ENCODE measurements around the gene MYL7.
"Not testable (repeated sequence)": the region's sequence is repeated elsewhere in the genome, so short reads cannot be mapped to it uniquely, and the experiment has no call there.

MYL7 gene

DNA sequence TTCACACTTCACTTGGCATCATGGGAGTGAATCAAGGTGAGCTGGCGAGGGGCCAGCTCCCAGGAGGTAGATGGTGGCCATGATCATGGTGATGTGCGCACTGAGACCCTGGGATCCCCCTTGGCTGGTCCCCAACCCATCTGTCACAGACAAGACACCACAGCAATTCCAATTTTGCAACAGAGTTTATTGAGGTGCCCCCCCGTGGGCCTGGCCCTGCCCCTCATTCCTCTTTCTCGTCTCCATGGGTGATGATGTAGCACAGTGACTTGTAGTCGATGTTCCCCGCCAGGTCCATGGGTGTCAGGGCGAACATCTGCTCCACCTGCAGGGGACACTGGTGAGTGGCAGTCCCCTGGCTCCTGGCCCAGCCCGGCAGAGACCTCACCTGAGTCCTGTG is 2.4 kb downstream of the MYL7 start:
- in situ Hi-C loops (cut with HindIII; ENCODE audit: low sequenced_read_pairs) = no loop called here

DNA sequence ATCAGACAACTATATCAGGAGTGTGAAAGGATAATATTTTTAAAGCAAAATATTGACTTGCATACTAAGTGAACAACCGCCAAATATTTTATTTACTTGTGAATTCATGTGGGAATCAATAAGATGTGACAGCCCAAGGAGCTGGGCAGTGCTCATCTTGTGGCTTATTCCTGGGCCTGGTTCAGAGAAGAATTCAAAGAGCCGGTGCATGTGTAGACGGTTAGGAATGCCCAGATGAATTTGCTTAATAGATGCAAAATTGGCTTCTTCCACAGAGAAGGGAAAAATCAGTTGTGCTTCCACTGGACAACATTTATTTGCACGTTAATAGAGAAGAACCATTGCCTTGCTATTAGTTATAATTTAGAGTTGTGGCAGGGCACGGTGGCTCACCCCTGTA is 4.4 kb downstream of the MYL7 start:
- in situ Hi-C loops (cut with HindIII; ENCODE audit: low sequenced_read_pairs) = no loop called here

DNA sequence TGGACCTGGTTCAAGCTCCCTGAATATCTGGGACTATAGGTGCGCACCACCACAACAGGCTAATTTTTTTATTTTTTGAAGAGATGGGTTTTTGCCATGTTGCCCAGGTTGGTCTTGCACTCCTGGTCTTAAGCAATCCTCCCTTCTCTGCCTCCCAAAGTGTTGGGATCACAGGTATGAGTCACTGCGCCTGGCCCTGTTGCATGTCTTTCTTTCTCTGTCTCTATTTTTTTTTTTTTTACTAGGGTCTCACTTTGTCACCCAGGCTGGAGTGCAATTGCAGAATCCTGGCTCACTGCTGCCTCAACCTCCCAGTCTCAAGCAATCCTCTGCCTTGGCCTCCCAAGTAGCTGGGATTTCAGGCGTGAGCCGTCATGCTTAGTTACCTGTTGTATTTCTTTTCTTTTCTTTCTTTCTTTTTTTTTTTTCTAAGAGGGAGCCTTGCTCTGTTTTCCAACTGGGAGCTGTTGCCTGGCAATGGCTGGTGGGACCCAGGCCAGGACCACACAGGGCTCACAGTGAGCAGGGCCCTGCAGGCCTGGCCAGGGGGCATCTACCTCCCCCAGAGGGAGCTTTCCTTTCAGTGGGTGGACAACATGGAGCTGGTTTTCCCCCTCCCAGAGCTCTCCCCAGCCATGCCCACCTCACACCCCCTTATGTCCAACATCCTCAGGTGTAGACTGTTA is 6.0 kb downstream of the MYL7 start:
- in situ Hi-C loops (cut with HindIII; ENCODE audit: low sequenced_read_pairs) = no loop called here

DNA sequence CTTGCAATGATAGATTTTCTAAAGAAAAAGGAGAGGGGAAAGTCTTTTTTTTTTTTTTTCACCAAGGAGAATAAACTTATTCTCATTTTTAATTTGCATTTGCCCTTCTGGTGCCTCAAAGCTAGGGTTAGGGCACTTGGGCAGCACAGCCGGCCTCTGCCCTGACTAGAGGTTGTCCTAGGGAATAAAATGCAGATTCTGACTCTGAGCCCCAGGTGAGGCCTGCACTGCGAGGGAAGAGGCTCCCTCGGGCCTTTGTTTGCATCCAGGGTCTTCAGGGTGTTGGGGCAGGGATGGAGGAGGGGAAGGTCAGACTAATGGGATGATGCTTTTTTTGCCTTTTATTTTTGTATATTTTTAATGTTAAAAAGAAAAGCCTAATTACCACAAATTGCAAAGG is 7.8 kb downstream of the MYL7 start:
- in situ Hi-C loops (cut with HindIII; ENCODE audit: low sequenced_read_pairs) = no loop called here

DNA sequence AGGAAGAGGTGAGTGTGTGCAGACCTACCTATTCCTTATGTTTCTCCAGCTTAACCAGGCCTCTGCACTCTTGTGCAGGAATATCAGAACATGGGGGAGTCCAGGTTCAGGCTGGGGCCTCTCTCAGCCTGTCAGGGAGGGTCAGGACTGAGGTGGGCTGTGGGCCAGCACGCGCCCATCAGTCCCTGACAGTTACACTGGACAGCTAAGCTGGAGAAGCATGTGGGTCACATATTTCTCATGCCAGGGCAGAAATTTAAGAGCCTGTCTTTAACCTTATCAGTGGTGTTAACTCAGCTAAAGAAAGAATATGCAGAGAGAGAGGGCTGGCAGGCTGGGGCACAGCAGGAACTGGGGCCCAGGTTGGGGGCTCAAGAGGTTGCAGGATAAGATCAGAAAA is 9.1 kb downstream of the MYL7 start:
- in situ Hi-C loops (cut with HindIII; ENCODE audit: low sequenced_read_pairs) = no loop called here

DNA sequence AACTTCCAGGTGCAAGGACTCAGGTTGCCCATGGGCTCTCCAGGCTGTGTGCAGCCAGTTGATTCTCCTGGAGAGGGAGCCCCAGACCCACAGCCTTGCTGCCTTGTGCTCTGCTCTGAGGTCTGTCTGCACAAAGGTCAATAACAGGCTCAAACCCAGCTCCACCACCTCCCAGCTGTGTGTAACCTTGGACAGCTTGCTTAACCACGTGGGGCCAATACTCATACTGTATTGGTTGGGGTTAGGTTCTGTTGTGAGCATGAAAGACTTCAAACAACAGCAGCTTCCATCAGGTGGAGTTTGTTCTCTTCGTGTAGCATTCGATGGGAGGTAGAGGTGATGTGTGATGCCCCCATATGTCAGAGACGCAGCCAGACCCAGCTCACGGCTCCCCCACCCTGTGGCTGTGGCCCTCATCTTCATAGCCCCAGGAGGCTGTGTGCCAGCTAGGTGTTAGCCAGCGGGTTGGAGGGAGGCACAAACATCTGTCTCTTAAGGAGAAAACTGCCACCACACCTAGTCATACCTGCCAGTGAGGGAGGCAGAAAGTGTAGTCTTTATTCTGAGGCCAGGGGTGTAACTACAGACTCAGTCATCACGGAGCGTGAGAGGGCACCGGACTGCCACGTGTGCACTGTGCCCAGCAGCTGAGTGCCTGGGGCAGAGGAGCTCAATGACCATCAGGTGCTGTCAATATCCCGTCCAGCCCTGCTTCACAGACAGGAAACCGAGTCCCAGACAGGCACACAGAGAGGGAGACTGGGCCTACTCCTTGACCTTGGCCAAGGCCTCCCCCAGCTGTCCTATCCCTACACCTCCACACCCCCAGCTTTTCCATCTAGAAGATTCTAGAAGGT is 9.7 kb downstream of the MYL7 start:
- in situ Hi-C loops (cut with HindIII; ENCODE audit: low sequenced_read_pairs) = no loop called here

DNA sequence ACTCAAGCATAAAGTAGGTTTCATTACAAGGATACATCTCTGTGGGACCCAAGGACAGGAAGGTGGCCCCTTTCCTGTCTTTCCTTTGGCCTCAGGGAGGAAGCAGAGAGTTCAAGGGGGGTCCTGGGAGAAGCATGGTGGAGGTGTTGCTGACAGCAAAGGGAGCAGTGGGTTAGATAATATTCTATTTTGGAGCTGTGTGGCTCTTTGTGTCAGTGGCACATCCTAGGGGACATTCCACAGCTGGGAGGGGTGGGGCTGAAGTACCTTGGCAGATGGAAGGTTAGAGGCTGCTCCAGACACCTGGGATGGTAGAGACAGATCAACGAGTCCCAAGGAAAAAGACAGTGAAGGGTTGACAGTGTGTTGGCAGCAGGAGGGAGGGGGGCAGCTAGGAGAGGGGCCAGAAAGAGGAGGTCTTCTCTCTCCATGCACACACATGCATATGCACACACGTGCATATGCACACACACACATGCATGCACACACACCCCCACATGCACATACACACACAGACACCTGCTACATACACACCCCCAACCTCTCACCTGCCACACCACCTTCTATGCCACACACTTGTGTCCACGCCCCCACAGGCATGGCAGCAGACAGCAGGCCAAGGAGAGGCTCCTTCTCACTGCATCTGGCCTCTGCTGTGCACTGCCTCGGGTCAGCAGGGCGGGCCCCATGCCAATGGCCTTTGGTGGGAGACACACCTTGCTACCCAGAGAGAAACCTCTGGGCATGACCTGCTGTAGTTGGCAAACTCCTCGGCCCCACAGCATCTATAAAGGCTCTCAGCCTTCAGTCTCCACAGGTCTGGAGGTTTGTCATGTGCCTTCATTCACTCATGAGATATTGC is 12.2 kb downstream of the MYL7 start:
- in situ Hi-C loops (cut with HindIII; ENCODE audit: low sequenced_read_pairs) = no loop called here

DNA sequence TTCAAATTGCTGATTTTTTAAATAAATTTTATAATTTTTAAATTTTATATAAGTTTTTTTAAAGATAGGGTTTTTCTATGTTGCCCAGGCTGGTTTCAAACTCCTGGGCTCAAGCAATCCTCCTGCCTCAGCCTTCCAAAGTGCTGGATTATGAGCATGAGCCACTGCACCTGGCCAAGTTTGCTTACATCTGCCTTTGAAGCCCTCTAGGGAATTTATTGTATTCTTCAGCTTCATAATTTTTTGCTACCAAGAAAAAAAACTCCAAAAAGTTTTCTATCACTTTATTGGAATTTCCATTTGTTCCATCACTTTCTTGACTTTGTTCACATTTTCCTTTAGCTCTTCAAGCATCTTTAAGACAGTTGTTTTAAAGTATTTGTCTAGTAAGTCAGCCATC is 14.0 kb downstream of the MYL7 start:
- in situ Hi-C loops (cut with HindIII; ENCODE audit: low sequenced_read_pairs) = no loop called here

DNA sequence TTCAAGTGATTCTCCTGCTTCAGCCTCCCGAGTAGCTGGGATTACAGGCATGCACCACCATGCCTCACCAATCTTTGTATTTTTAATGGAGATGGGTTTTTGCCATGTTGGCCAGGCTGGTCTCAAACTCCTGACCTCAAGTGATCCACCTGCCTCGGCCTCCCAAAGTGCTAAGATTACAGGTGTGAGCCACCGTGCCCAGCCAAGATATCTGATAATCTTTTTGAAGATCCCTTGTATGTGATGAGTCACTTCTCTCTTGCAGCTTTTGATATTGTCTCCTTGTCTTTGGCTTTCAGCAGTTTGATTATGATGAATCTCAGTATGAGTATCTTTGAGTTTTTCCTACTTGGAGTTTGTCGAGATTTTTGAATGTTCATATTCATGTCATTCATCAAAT is 14.6 kb downstream of the MYL7 start:
- in situ Hi-C loops (cut with HindIII; ENCODE audit: low sequenced_read_pairs) = not testable (repeated sequence)

DNA sequence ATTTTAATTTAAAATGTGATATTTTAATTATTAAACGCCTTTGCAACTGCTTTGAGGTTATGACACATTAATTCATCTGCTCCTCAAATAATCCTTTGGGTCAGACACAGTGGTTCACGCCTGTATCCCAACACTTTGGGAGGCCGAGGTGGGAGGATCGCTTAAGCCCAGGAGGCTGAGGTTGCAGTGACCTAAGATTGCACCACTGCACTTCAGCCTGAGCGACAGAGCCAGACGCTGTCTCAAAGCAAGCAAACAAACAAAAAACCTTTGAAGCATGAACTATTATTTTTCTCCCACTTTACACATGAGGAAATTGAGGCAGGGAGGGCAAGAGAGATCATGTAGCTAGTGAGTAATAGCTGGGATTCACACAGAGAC is 16.3 kb downstream of the MYL7 start:
- in situ Hi-C loops (cut with HindIII; ENCODE audit: low sequenced_read_pairs) = loop anchor here (5.0 kb wide), 1 partner anchor 63 kb away; no protein-coding TSS in a partner anchor

DNA sequence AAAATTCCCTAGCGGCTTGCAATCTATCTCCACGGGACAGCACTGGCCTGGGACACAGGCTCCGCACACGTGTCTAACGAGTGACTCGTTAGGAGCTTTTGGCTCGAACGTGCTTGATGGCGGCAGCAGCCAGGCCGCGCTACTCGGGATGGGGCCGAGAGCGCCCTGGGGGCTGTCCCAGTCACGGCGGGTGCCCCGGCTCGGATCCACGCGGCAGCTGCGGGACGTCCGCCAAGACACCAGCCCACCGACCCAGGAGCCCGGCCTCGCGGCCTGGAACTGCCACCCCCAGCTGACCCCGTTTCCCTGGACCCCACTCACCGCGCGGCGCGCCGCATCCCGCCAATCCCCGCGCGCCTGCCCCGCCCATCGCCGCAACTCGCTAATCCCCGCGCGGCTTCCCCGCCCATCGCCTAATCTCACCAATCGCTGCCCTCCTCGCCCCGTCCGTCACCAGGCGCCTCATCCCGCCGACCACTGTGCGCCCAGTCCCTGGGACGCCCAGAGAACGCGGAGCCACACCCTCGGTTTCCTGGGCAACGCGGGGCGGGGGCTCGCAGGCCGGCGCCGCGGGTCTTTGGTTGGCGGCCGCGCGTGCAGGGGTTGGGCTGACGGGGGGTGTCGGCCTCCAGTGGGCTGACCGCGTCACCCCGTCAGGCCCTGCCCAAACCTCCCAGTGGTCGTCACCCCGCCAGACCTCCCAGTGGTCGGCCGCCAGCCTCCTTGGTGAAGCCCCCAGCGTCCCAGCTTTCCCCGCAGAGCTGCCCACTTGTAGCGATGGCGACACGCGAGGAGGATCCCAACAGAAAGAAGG is 17.7 kb downstream of the MYL7 start, which contains the start of gene POLD2:
Gene POLD2, minus strand, starts transcription at position 359 of the 814 bp plus-strand sequence. CDS start 1,495 bp downstream, outside the sequence.
- in situ Hi-C loops (cut with HindIII; ENCODE audit: low sequenced_read_pairs) = loop anchor here (5.0 kb wide), 1 partner anchor 61 kb away; no protein-coding TSS in a partner anchor

DNA sequence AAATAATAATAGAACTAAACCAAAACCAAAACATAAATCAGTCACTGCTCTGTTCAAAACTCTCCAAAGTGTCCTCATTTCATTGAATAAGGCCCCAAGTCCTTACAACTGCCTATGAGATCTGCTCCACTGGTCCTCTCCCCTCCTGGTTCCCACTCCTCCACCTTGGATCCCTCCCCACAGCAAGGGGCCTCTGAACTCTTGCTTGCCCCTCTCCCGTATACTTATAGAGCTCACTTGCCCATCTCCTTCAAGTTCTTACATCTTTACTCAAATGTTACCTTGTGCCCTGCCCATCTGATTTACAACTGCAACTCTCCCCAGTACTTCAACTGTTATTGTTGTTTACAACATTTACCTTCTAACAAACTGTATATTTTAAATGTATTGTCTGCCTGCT is 18.6 kb downstream of the MYL7 start:
- in situ Hi-C loops (cut with HindIII; ENCODE audit: low sequenced_read_pairs) = loop anchor here (5.0 kb wide), 1 partner anchor 60 kb away; no protein-coding TSS in a partner anchor

DNA sequence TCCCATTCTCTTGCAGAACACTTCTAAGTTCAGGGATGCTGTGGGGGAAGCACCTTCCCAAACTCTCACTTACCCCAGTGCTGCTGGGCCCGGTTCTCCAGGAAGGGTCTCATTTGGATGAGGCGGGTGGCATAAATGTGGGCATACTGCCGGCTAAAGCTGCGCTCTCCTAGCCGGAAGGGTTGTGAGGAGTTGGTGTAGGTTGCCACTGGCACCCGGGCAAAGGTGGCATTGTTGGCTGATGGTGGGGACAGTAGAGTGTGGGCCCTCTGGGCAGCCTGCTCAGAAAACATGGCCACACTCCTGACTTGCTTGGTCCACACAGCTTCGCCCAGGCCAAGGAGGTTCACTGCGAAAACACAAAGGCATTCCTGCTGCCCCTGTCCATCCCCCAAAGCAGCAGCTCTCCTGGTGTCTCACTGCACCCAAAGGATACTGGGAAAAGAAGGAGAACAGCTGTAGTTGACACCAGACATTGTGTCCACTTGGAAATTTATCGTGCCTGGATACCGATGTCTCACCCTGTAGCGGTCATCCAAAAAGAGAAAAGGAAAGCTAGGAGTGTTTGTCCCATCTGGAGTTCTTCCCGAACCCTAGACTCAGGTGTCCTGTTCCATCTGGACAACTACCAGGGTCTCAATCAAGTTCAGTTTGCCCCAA is 19.2 kb downstream of the MYL7 start:
- in situ Hi-C loops (cut with HindIII; ENCODE audit: low sequenced_read_pairs) = loop anchor here (5.0 kb wide), 1 partner anchor 60 kb away; no protein-coding TSS in a partner anchor

DNA sequence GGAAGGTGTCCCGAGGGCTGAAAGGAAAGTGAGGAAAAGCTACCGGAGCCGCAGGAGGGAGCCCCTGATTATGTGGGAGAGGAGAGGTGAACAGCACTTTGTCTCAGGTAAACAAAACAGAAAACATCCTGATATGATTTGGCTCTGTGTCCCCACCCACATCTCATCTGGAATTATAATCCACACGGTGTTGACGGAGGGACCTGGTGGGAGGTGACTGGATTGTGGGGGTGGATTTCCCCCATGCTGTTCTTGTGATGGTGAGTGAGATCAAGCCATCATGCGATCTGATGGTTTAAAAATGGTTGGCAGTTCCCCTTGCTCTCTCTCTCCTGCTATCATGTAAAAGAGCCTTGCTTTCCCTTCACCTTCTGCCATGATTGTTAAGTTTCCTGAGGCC is 20.7 kb downstream of the MYL7 start:
- in situ Hi-C loops (cut with HindIII; ENCODE audit: low sequenced_read_pairs) = loop anchor here (5.0 kb wide), 1 partner anchor 58 kb away; no protein-coding TSS in a partner anchor

DNA sequence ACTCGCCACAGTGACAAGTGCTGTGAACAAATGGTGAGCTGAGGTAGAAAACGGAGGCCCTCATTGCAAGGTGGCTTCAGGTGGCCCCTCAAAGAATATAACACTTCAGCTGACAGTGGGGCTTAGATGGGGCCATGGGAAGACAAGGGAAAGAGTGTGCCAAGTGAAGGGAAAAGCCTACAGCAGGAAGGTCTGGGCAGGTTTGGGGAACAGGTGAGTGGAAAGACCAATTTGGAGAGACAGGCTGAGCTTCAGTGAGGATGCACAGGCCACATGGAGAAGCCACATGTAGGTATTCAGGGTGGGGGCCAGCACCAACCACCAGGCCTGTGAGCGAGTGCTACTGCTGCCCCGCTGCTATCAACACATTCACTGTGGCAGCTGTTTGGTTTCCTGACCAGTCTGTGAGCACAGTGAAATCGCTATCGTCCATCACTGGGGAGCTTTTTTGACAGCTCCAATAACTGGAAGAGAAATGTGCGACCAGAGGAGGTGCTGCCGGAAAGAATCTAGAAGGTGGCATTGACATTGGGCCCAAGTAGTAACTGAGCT is 21.2 kb downstream of the MYL7 start:
- in situ Hi-C loops (cut with HindIII; ENCODE audit: low sequenced_read_pairs) = loop anchor here (5.0 kb wide), 1 partner anchor 58 kb away; no protein-coding TSS in a partner anchor

DNA sequence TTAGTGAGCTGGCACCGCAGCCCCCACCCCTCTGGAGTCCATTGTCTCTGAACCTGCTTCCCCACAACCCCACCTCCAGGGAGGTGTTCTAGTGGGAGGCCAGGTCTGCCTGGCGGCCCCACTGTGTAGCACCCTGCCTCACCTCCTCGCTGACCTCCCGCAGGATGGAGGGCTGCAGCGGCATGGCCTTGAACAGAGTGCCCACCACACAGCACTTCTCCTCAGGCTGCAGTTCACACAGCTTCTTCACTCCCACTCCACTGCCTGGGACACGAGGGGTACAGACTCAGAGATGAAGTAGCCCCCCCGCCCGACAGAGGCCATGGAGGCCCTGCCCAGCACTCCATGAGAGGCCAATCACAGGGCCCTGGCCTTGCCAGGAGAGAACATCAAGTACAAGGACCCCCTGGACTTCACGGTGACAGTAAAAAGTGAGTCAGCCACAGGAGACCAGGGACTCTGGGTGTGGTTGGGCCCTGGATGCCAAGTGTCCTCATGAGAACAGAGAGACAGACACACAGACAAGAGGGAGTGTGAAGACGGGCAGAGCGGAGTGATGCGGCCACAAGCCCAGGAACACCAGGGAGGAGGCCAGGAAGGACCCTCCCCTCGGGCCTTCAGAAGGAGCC is 23.2 kb downstream of the MYL7 start:
- in situ Hi-C loops (cut with HindIII; ENCODE audit: low sequenced_read_pairs) = no loop called here

DNA sequence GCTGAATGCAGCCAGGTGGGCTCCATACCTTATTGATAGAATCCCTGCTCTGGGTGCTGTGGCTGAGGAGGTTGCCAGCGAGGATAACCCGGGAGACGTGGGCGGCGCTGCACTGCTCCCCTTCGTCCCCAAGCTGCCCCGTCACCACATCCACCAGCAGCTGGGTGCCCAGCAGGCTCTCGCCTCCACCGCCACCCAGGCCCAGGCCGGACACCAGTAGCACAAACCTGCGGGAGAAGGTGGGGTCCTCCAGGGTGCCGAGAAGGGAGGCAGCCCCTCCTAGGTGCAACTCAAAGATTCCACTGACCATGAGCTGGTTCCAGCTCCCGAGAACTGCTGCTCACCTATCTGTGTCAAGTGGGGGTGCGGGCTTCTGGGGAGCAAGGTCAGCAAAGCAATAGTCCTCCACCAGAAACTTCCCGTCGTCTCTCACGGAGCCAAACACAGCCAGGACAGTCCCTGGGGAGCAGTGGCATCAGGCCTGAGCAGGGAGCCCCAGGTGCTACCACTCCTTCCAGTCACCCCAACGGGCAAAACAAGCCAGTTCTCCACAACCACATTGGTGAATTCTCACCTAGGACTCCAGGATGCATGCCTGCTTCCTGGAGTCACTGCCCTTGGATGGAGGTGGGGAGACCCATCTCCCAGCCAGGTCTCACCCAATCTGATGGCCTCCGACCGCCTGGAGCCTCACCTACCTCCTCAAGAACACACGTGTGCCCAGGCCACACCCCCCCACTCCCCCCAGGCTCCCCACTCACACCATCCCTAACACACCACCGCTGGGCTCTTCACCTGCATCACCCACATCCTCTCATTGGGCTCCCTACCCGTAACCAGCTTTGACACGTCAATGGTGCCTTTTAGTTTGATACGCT is 24.1 kb downstream of the MYL7 start:
- in situ Hi-C loops (cut with HindIII; ENCODE audit: low sequenced_read_pairs) = no loop called here
